ENCODE results near the gene TMEM151A. TPM values are rescaled to one million over a fixed set of nuclear protein-coding genes. Genes with fewer than 3 reads are reported as not detected.

Gene TMEM151A
- polyA plus RNA-seq, 1 experiment: 0.15 TPM

DNA sequence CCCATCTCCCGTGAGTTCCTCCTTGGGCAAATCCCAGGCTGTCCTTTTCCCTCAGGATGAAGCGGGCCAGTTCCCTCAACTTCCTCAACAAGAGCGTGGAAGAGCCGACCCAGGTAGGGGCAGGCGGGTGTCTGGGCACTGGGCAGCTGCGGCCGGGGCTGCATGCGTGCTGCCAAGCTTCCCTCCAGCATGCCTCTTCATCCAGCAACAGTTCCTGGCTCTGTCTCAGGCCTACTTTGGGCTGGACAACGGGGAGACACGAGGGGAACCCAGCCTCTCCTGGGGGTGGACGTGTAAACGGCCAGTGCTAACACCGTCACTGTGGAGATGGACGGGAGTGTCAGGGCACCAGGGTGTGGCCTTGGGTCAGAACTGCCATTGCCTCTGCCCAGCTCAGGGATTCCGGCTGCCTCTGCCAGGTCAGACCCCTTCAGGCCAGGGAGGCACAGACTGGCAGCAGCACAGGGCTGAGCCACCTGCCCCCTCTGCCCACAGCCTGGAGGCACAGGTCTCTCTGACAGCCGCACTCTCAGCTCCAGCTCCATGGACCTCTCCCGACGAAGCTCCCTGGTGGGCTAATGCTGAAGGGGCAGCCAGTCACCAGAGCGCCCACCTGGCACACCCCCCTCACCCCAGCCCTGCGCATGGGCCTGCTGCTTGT, 25.2 kb upstream of the TMEM151A start:
- Histone ChIP-seq H3K27me3 (ENCODE audit: control insufficient read depth, insufficient read depth, low read length) (no peaks in the 10 kb centered on the region), H3K4me3 (ENCODE audit: low read depth, low read length) (peak overlapping the region; percentile 92; the same call in 1 of the 2 replicates), H3K36me3 (ENCODE audit: control insufficient read depth, insufficient read depth, low read length) (peaks cover 33% of the 10 kb centered on the region)
- TF ChIP-seq, protein P1, sequence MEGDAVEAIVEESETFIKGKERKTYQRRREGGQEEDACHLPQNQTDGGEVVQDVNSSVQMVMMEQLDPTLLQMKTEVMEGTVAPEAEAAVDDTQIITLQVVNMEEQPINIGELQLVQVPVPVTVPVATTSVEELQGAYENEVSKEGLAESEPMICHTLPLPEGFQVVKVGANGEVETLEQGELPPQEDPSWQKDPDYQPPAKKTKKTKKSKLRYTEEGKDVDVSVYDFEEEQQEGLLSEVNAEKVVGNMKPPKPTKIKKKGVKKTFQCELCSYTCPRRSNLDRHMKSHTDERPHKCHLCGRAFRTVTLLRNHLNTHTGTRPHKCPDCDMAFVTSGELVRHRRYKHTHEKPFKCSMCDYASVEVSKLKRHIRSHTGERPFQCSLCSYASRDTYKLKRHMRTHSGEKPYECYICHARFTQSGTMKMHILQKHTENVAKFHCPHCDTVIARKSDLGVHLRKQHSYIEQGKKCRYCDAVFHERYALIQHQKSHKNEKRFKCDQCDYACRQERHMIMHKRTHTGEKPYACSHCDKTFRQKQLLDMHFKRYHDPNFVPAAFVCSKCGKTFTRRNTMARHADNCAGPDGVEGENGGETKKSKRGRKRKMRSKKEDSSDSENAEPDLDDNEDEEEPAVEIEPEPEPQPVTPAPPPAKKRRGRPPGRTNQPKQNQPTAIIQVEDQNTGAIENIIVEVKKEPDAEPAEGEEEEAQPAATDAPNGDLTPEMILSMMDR (IDR thresholded peaks at IDR 0.05; ENCODE audit: insufficient read depth, low read depth, low read length): no peak
- ChIA-PET CTCF (interaction anchor here (0.6 to 8.7 kb wide), 4 partner anchors 15 to 575 kb away, joined by 3 to 60 read pairs (median 3); no protein-coding TSS in a partner anchor), POLR2A (interaction anchor here (0.6 kb wide), 3 partner anchors 23 to 355 kb away, joined by 3 read pairs; partner anchors contain the start of gene YIF1A)
- DNase-seq (ENCODE audit: low read depth): no peak

DNA sequence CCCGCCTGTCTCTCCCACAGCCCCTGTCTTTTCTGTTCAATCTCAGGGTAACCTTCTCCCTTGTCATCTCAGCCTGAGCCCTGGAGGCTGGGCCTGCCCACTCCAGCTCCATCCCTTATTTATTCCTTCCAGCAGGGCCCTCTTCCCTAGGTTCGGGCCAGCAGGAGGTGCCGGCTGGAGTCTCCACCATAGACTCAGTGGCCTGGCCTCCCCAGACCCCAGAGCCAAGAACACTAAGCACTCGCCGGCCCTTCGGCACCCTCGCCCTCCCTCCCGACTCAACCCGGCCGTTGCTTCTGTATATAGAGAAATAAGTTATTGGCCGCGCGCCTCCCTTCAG, 24.7 kb upstream of the TMEM151A start:
- Histone ChIP-seq H3K27me3 (ENCODE audit: control insufficient read depth, insufficient read depth, low read length) (no peaks in the 10 kb centered on the region), H3K4me3 (ENCODE audit: low read depth, low read length) (peak overlapping the region; percentile 92), H3K36me3 (ENCODE audit: control insufficient read depth, insufficient read depth, low read length) (peaks cover 33% of the 10 kb centered on the region)
- CTCF ChIA-PET: interaction anchor here (1.5 to 8.7 kb wide), 3 partner anchors 15 to 46 kb away, joined by 3 to 60 read pairs (median 6); partner anchors contain the start of gene YIF1A
- POLR2A ChIA-PET: interaction anchor here (0.6 to 1.1 kb wide), 2 partner anchors 22 to 222 kb away, joined by 3 to 7 read pairs; partner anchors contain the start of gene YIF1A
- no peak for DNase-seq (ENCODE audit: low read depth)
- TF ChIP-seq, protein P1 (IDR thresholded peaks at IDR 0.05; ENCODE audit: insufficient read depth, low read depth, low read length): no peak

DNA sequence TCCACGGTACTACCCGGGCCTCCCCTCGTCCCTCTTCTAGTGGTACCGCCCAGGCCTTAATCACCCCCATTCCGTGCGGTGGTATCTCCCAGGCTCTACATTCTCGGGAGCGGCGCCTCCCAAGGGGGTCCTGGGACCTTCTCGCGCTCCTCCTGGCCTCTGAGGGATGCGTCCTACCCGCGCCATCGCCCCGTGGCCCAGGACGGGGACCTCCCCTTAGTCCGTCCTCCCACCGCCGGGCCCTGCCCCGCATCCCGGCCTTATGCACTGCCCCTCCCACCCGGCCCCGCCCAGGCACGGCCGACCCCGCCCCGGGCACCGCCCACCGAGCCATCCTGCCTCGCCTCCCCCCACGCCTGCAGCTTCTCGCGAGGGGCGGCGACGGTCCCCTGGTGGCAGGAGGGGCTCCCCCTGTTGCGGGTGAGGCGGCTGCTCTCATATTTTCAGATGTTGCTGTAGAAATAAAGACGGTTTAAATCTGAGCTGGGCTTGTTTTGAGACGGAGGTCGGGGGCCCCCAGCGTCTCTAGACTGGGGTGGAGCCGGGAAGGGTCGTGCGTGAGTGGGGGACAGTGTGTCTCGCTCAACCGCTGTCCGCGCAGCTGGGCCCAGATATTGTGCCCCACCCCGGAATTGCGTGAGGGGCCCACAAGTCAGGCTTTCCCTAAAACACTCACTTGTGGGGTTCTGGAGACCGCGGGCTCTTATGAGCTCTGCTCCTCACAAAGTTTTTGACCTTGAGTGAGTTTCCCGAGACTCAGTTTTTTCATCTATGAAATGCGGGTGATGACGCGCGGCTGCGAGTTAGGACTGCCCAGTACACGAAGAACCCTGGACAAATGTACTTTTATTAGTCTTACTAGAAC, 24.1 kb upstream of the TMEM151A start:
- Histone ChIP-seq H3K27me3 (ENCODE audit: control insufficient read depth, insufficient read depth, low read length) (no peaks in the 10 kb centered on the region), H3K4me3 (ENCODE audit: low read depth, low read length) (peak overlapping the region; percentile 92), H3K36me3 (ENCODE audit: control insufficient read depth, insufficient read depth, low read length) (peaks cover 35% of the 10 kb centered on the region)
- DNase-seq (ENCODE audit: low read depth): no peak
- ChIA-PET CTCF (interaction anchor here (0.6 to 8.7 kb wide), 5 partner anchors 9 to 765 kb away, joined by 3 to 60 read pairs (median 4); partner anchors contain the start of gene YIF1A), POLR2A (interaction anchor here (1.1 kb wide), 1 partner anchor 22 kb away, joined by 7 read pairs; the partner anchor contains the start of gene YIF1A)
- TF ChIP-seq, protein P1 (IDR thresholded peaks at IDR 0.05; ENCODE audit: insufficient read depth, low read depth, low read length): peak; percentile 25; the same call in 1 of the 2 replicates

DNA sequence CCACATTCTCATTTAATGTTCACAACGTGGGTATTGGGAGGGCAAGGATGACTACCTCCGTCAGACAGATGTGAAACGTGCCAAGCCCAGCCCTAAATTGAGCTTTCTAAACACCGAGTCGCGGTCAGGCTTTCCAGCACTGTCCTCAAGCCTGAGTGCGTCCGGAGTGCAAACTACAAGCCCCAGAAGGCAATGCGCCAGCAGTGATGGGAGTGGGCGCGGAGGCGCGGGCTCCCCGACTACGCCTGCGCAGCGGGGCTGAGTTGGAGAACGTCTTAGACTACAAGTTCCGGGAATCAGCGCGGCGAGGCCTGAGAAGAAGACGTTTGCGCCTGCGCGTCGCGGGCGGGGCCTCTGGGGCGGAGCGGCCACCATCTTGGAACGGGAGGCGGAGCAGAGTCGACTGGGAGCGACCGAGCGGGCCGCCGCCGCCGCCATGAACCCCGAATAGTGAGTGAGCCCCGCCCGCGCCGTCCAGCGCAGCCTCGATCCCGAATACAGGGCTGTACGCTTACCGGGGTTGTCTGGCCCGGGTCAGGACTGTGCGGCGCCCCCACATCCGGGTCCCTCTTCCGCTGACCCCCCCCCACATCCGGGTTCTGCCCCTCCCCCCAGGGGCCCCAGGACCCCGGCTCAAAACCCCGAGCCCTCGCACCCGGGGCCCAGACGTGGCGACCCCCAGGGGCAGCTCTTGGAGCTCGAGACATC, 23.3 kb upstream of the TMEM151A start, which contains the start of gene RAB1B:
RAB1B (plus strand) TSS at position 396 of the 708 bp plus-strand sequence; CDS start at position 437, 41 bp downstream.
- ChIA-PET CTCF (interaction anchor here (1.0 to 8.7 kb wide), 5 partner anchors 9 to 45 kb away, joined by 3 to 60 read pairs (median 4); partner anchors contain the start of gene YIF1A), POLR2A (interaction anchor here (1.1 kb wide), 1 partner anchor 21 kb away, joined by 7 read pairs; the partner anchor contains the start of gene YIF1A)
- Histone ChIP-seq H3K4me3 (ENCODE audit: low read depth, low read length) (peak within 1 kb of the TSS; percentile 92), H3K27me3 (ENCODE audit: control insufficient read depth, insufficient read depth, low read length) (no peaks in the 10 kb centered on the region), H3K36me3 (ENCODE audit: control insufficient read depth, insufficient read depth, low read length) (peaks cover 40% of the 10 kb centered on the region)
- TF ChIP-seq, protein P1 (IDR thresholded peaks at IDR 0.05; ENCODE audit: insufficient read depth, low read depth, low read length): no peak
- DNase-seq (ENCODE audit: low read depth): peak; percentile 94

Measured in BJ (cell line).